Lower leg skin (tissue), 3 donors: ENCODE data around the gene SRGN.

Experiments
- CTCF ChIP-seq, 3 donors: fragments of 450-650 bp; IDR thresholded peaks; one replicate each; pipeline ENCODE4 v1.5.1; 2016; ENCODE audit warnings: antibody characterized with exemption in 3 of 3, mild to moderate bottlenecking in 3 of 3, moderate library complexity in 2 of 3
- POLR2A ChIP-seq, 2 donors: fragments of 450-650 bp; IDR thresholded peaks; one replicate each; pipeline ENCODE4 v1.6.1; 2016 to 2017; ENCODE audit warnings: antibody characterized with exemption in 2 of 2, mild to moderate bottlenecking in 1 of 2, moderate library complexity in 1 of 2

- no peak for TF ChIP-seq POLR2A (IDR thresholded peaks at IDR 0.05)
- no peak for TF ChIP-seq CTCF (IDR thresholded peaks at IDR 0.05)
Observed at GRCh38 chr10:69047111-69047832, 40.6 kb upstream of the SRGN start.
